HG03196 (cell line): ENCODE results near the gene OMP.

Source experiments
- ATAC-seq: cut with Tn5 transposase; IDR thresholded peaks from one replicate; pipeline ENCODE4 v1.9.1; 2021; ENCODE audit not compliant: unreplicated experiment

Gene OMP

DNA sequence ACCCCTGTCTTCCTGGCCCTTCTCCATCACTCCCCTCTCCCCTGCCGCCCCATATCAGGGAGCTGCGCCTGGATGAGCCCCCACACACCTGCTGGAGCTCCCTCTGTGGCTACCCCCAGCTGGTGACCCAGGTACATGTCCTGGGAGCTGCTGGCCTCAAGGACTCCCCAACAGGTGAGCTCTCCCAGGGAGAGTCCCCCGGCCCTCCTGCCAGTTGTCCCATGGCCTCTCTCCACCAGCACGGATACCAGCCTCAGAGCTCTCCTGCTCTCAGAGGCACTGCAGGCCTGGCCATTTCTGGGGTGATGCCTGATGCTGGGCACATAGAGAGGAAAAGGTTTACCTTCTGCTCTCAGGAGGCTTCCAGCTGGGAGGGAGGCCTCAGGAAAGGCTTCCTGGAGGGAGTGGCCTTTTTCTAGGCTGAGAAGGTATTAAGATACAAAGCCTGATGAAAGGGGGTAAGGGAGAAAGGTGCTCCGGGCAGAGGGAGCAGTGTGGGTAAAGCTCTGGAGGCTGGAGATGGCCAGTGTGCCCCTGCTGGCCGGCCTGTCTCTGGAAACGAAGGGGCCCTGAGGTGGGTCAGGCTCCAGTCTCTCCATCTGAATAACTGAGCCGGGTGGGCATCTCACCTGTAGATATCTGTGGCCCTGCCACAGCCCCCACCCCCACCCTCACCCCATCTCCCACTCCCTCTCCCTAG is 19.4 kb downstream of the OMP start:
- no peak for ATAC-seq

DNA sequence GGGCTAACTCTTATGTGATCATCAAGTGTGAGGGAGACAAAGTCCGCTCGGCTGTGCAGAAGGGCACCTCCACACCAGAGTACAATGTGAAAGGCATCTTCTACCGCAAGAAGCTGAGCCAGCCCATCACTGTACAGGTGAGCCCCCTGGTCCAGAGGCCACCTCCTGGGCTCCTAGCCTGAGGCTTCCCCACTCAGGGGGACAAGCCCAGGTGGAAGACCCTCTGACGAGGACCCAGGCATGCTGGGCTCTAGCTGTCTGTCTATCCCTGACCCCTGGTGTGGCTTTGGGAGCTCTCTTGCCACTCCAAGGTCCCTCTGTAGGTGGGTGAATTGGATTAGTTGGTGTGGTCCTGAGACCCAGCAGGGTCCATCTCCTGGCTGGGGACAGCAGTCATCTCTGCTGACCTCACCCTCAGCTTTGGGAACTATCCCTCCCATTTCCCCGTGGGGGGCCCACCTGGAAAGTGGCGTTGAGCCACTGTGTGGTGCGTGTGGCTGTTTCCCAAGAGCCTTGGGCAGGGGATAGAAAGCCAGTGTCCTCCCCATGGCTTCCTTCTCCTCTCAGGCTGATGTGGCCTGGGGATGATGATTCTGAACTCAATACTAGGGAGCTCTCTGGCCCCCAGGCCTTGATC is 20.1 kb downstream of the OMP start:
- no peak for ATAC-seq

GRCh38 chr11:77123591-77123990 is 21.0 kb downstream of the OMP start:
- ATAC-seq: no peak

- ATAC-seq: no peak
Observed at GRCh38 chr11:77124041-77124440, 21.4 kb downstream of the OMP start.

- no peak for ATAC-seq
Observed at GRCh38 chr11:77124488-77124887, 21.8 kb downstream of the OMP start.

GRCh38 chr11:77125191-77125590 is 22.6 kb downstream of the OMP start:
- no peak for ATAC-seq

DNA sequence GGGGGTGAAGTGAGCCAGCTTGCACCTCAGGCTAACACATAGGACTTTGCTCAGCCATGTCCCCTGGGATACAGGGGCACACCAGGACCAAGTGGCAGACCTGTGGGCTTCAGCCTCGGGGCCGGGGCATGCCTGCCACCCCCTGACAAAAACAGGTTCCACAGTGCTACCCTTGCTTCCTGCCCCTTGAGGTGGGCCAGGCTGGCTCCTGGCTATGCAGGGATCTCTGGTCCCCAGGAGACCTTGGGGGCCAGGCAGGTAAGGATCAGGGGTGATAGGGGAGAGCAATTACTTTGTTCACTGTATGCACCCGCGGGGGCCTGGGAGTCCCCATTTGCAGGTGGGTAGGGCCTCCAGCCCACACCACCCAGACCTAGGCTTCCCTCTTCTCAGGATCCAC is 23.1 kb downstream of the OMP start:
- no peak for ATAC-seq

DNA sequence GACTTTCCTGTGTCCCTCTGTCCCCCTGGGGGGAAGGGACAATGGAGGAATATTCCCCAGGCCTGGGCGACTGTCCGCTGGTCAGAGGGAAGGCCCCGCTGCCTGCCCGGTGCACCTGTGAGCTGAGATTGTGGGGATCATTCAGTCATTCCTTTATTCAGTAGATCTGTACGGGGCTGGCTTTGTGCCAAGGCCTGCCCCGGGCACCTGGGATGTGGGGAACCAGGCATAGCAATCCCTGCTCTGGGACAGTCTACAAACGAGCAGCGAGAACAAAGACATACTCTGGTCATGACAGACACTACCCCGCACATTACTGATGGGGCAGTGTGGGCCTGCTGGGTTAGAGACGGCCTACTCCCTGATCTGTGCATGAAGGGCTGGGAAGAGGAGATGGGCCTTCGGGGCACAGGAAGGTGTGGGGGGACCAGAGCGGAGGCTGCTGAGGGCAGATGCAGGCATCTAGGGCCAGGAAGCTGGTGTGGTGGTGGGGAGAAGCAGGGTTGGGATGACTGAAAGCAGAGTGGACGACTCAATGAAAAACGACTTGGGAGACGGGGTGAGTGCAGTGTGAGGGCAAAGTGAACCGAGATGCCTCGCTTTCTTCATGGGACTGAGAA is 23.6 kb downstream of the OMP start:
- no peak for ATAC-seq

DNA sequence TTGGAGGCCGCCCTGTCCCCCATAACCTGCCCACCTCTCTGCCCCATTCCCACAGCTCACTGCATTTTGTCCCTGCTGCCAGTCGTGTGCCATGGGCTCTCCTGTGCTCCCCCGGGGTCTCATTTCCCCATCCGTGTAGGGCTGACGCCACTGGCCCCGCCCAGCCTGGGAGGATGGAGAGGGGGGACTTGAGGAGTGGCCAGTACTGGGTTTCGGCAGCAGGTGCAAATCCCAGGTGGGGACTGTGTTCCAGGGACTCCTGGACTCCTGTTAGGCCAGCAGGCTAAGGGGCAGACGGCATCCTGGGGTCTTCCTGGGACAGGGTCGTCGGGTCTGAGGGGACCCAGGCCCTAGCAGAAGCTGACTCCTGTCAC is 24.2 kb downstream of the OMP start:
- no peak for ATAC-seq

DNA sequence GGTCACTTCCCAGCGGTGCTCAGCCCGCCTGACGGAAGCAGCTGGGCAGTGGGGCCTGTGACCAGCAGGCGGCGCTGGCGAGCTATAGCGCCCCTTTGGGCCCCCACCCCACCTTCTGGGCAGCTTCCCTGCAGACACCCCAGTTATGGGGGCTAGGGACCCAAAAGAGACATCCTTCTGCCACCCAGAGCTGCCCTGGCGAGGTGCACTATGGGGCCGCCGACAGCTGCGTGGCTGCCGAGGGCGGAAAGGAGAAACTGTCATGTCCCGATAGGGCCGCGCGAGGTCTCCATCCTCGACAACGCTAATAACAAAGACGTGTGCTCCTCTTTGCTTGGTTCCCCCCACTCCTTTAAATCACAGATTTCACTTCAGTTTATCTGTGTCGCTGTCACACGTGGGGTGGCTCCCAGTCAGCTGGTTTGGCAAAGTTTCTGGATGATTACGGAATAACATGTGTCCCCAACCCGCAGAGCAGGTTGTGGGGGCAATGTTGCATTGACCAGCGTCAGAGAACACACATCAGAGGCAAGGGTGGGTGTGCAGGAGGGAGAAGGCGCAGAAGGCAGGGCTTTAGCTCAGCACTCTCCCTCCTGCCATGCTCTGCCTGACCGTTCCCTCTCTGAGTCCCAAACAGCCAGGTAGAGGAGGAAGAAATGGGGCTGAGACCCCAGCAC is 24.7 kb downstream of the OMP start:
- no peak for ATAC-seq

- no peak for ATAC-seq
Observed at GRCh38 chr11:77127920-77128691, 25.5 kb downstream of the OMP start, which contains the start of gene MYO7A. Gene MYO7A, plus strand, starts transcription at chr11:77128246. Its CDS starts 2,389 bp downstream, at chr11:77130635.

DNA sequence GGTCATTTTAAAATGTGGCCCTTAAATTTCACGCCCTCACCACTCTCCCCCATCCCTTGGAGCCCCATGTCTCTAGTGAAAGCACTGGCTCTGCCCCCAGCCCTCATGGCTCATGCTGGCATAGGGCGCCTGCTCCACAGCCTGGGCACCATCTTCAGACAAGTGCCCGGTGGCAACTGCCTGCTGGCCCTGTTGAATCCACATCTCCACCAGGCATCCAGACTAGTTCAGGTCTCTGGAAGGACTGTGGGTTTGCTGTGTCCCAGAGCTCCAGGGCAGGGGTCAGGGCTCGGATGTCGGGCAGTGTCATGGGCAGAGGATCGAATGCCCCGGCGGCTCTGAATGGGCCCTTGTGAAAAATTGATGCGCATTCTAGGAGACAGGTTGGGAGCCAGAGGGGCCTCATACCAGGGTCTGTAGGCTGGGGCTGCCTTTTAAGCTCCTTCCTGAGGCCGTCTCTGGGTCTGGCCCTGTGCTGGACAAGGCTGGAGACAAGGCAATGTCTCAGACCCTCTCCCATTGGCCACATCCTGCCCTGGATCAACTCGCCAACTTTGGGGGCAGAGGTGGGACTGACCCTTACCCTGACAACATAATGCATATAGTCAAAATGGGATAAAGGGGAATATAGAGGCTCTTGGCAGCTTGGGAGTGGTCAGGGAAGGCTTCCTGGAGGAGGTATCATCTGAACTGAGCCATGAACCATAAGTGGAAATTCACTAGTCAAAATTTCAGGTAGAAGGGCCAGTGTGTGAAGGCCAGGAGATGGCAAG is 26.6 kb downstream of the OMP start:
- ATAC-seq: no peak

GRCh38 chr11:77129842-77130756 is 27.5 kb downstream of the OMP start:
- ATAC-seq: no peak

DNA sequence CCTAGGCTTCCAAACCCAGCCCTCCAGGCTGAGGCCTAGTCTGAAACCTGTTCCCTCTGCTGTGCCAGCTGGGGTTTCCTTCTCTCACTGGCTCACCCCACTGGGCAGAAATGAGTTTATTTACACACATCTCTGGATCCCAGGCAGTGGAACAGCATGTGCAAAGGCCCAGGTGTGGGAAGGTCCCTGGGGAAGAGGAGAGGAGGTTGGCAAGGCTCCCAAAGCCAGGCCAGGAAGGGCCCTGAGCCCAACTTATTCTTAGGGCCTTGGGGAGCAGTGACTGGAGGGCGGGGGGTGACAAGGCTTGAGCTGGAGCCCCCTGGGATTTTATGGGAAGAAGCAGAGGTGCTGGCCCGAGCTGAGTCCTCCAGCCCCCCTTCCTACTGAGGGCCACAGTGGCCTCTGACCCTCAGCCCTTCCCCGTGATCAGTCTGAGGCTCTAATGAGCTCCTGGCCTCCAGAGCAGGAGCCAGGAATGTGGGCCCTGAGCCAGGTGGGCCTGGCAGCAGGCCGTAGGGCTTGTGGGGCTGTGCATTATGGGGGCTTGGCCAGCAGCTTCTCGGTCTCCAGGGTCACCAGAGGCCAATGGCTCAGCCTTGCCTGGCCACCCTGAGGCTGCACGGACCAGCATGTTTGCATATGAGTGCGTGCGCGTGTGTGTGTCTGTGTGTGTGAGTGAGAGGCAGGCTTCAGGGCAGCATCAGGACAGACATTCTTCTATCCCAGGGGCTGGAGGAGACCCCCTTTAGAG is 28.3 kb downstream of the OMP start:
- no peak for ATAC-seq

GRCh38 chr11:77131560-77131959 is 28.9 kb downstream of the OMP start:
- no peak for ATAC-seq

GRCh38 chr11:77135069-77135468 is 32.4 kb downstream of the OMP start:
- no peak for ATAC-seq

GRCh38 chr11:77136074-77136473 is 33.4 kb downstream of the OMP start:
- ATAC-seq: no peak

GRCh38 chr11:77136784-77137420 is 34.3 kb downstream of the OMP start:
- no peak for ATAC-seq
